Astrocyte of the cerebellum (primary cell): Measurements from ENCODE around the gene VWC2L.

Experiments
- DNase-seq: peaks from one replicate; pipeline ENCODE4 v3.0.0-alpha.2; 2011; ENCODE audit warnings: low read depth
- H3K4me3 ChIP-seq: 2 replicates; pipeline ENCODE4 v1.5.1; 2011; ENCODE audit warnings: mild to moderate bottlenecking, low read depth, low read length, moderate library complexity
- in situ Hi-C: cut with HindIII; loops from 2 replicates; pipeline ENCODE4 v1.10.0; 2017; ENCODE audit warnings: low sequenced_read_pairs
- TF ChIP-seq, protein P1 (sequence below): IDR thresholded peaks from 2 replicates; pipeline ENCODE4 v1.5.1; 2012; ENCODE audit warnings: low read length, low read depth, moderate library complexity, mild to moderate bottlenecking; ENCODE audit errors: missing control alignments

The VWC2L gene

GRCh38 chr2:214566457-214566856, 155.6 kb downstream of the VWC2L start:
- in situ Hi-C loops, result no loop called here
- TF ChIP-seq, protein P1, sequence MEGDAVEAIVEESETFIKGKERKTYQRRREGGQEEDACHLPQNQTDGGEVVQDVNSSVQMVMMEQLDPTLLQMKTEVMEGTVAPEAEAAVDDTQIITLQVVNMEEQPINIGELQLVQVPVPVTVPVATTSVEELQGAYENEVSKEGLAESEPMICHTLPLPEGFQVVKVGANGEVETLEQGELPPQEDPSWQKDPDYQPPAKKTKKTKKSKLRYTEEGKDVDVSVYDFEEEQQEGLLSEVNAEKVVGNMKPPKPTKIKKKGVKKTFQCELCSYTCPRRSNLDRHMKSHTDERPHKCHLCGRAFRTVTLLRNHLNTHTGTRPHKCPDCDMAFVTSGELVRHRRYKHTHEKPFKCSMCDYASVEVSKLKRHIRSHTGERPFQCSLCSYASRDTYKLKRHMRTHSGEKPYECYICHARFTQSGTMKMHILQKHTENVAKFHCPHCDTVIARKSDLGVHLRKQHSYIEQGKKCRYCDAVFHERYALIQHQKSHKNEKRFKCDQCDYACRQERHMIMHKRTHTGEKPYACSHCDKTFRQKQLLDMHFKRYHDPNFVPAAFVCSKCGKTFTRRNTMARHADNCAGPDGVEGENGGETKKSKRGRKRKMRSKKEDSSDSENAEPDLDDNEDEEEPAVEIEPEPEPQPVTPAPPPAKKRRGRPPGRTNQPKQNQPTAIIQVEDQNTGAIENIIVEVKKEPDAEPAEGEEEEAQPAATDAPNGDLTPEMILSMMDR, result no peak
- no peak for DNase-seq
- no peak overlapping the region for H3K4me3 ChIP-seq

DNA sequence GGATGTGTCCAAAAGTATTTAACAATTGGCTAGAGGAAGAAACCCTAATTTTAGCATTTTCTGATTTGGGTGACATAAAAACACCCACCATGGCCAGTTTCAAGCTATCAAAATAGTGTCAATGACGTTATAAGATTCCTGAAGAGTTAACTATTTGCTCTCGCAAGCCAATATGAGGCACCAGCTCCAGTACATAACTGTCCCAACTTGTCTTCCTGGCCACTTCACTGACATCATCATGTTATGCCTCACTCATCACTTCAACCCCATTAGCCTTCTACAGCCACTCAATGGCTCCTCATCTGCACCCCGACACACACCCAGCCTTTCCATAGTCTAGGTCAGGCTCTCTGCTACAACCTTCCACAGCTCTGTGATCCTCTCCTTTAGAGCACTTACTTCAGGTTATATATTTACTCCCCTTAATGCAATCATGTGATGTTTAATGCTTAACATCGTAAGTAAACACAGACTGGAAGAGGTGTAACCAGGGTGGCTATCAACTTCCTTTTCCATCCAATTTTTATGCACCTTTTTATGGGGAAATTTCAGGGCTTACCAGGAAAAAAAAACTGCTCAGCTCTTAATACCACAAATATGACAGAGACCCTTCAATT, 158.7 kb downstream of the VWC2L start:
- H3K4me3 ChIP-seq, result no peak overlapping the region
- in situ Hi-C loops, result no loop called here
- no peak for DNase-seq
- TF ChIP-seq, protein P1, result no peak

DNA sequence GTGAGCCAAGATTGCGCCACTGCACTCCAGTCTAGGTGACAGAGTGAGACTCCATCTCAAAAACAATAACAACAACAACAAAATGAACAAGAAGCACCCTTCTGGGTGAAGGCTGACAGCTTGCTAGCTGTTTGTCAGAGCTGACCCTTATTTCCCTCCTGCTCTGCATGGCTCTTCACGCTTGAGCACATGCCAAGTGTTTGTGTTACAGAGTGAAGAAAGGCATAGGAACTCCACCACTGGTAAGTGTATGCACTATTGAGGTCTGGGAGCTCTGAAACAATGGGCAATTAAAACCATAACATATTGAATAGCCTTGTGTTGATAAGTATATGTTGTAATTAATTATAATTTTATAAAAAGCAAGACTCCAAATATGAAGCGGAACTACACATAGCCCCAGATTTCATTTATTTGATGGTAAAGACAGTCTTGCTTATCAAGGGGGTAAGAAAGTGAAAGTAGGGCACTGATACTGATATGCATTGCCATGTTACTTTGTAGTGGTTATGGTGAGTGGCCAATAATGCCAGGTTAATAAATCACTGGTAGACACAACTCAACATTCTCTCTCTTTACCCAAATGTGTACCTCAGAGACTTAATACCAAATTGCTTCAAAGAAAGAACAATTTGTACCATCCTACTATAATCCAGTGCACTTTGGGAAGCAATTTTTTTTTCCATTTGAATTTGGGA, 163.4 kb downstream of the VWC2L start:
- in situ Hi-C loops, result no loop called here
- TF ChIP-seq, protein P1, result no peak
- H3K4me3 ChIP-seq, result no peak overlapping the region
- DNase-seq, result no peak

DNA sequence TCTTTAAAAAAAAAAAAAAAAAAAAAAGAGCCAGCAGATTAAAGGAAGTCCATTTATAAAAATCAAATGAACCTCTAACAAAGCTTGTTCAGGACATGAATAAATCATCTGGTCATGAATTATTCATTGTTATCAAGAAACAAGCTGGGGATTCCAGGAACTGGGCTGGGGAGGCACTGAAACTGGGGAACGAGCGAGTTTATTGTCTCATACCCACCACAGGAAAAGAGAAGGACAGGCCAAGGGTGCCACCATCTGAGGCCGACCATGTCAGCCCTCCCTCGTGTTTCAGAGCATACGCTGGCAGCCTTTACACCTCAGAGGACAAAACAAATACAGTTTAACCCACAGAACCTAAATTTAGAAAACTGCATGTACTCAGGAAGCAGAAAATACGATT, 164.2 kb downstream of the VWC2L start:
- TF ChIP-seq, protein P1, result no peak
- H3K4me3 ChIP-seq, result no peak overlapping the region
- in situ Hi-C loops, result no loop called here
- no peak for DNase-seq

- TF ChIP-seq, protein P1, result no peak
- H3K4me3 ChIP-seq, result no peak overlapping the region
- DNase-seq, result no peak
- in situ Hi-C loops, result no loop called here
Measured at GRCh38 chr2:214575465-214575864, 164.6 kb downstream of the VWC2L start.

DNA sequence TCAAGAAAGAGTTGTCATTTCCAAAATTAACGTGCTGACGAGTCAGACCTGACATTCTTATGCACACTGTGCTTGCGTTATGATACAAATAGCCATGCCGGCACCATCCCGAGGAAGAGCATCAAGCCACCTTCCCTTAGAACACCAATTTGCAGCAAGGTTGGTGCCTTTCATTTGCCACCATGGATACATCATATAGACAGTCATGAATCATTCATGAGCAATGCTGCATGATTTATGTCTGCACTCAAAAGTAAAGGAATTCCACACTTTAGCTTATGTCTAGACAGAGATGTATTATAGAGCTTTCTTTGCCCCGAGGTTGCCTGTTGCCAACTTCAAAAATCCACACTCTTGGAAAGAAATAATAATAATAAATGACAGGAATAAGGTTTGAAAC, 166.9 kb downstream of the VWC2L start:
- in situ Hi-C loops, result no loop called here
- no peak for DNase-seq
- H3K4me3 ChIP-seq, result no peak overlapping the region
- TF ChIP-seq, protein P1, result no peak
